Nephron progenitor cell (in vitro differentiated cells): ENCODE measurements around the gene ZFP57.

Experiments
- DNase-seq: peaks from one replicate; pipeline ENCODE4 v3.0.0; 2021
- H3K27ac Mint-ChIP-seq: 2 replicates; pipeline ENCODE4 v1.8.0; 2021; ENCODE audit warnings: mild to moderate bottlenecking, moderate library complexity, mixed read lengths
- H3K27me3 Mint-ChIP-seq: 2 replicates; pipeline ENCODE4 v1.8.0; 2021; ENCODE audit warnings: mild to moderate bottlenecking, low read depth, mixed read lengths; ENCODE audit not compliant: poor library complexity
- H3K36me3 Mint-ChIP-seq: 2 replicates; pipeline ENCODE4 v1.8.0; 2021; ENCODE audit warnings: low read depth, mixed read lengths
- H3K4me1 Mint-ChIP-seq: 2 replicates; pipeline ENCODE4 v1.8.0; 2021; ENCODE audit warnings: mixed read lengths
- H3K4me3 Mint-ChIP-seq: 2 replicates; pipeline ENCODE4 v1.8.0; 2021; ENCODE audit warnings: mild to moderate bottlenecking, moderate library complexity, mixed read lengths
- H3K9me3 Mint-ChIP-seq: 2 replicates; pipeline ENCODE4 v1.8.0; 2021; ENCODE audit warnings: mild to moderate bottlenecking, moderate library complexity, mixed read lengths
- TF ChIP-seq, protein P1 (sequence below): fragments of 200-600 bp; sonication (generic); IDR thresholded peaks from 2 replicates; pipeline ENCODE4 v1.5.0; 2021; ENCODE audit warnings: antibody characterized with exemption

The ZFP57 gene

DNA sequence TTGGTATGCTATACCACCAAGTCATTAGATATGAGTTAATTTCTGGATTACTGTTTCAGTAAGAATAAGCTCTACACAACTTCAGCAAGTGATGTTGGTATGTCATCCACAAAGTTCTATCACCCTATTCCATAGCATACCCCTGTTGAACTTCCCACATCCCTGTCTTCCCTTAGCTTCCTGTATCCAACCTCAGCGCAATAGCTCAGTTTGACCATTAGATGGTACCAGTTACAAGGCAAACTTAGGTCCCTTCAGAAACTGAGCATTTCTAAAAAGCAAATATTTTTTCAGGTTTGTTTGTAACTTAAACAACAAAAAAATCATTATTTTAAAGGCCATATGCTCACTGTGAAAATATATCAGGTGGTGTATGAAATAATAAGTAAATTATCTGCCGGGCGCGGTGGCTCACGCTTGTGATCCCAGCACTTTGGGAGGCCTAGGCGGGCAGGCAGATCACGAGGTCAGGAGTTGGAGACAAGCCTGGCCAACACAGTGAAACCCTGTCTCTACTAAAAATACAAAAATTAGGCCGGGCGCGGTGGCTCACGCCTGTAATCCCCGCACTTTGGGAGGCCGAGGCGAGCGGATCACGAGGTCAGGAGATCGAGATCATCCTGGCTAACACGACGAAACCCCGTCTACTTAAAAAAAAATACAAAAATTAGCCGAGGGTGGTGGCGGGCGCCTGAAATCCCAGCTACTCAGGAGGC is 32.9 kb downstream of the ZFP57 start:
- TF ChIP-seq, protein P1, sequence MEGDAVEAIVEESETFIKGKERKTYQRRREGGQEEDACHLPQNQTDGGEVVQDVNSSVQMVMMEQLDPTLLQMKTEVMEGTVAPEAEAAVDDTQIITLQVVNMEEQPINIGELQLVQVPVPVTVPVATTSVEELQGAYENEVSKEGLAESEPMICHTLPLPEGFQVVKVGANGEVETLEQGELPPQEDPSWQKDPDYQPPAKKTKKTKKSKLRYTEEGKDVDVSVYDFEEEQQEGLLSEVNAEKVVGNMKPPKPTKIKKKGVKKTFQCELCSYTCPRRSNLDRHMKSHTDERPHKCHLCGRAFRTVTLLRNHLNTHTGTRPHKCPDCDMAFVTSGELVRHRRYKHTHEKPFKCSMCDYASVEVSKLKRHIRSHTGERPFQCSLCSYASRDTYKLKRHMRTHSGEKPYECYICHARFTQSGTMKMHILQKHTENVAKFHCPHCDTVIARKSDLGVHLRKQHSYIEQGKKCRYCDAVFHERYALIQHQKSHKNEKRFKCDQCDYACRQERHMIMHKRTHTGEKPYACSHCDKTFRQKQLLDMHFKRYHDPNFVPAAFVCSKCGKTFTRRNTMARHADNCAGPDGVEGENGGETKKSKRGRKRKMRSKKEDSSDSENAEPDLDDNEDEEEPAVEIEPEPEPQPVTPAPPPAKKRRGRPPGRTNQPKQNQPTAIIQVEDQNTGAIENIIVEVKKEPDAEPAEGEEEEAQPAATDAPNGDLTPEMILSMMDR, result peak; percentile 58
- Mint-ChIP-seq H3K4me3 (no peak overlapping the region), H3K4me1 (peaks cover 12% of the 10 kb centered on the region), H3K27me3 (peaks cover 9% of the 10 kb centered on the region), H3K36me3 (no peaks in the 10 kb centered on the region), H3K27ac (no peak overlapping the region), H3K9me3 (no peaks in the 10 kb centered on the region)
- no peak for DNase-seq

DNA sequence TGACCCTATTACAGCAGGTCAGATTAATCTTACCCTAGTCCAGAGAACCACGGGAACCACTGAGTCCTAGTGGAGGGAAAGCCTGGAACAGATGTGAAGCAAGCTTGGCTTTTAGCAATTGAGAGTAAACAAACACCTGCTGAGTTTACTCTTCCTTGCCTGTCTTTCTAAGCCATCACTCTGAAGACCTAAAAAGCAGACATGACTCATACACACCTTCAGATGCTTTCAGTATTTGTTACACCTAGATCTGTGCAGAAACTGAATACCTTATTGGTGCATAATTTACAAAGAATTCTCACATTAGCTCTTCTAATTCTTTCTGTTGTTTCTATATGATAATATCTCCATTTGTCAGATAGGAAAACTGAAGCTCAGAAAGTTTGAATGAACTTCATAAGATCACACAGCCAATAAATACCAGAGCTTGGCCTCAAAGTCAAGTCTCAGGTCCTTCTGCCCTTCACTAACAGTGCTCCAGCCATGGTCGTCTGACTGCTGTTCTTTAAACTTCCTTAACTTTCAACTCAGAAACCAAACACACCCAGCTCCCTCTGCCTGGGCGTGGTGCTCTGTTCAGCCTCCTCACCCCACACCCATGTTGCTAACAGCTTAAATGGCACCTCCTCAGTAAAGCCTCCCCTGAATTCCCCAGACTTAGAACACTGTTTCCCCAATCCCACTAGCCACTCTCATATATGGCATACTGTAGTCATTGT is 39.4 kb downstream of the ZFP57 start:
- Mint-ChIP-seq H3K36me3 (no peaks in the 10 kb centered on the region), H3K27me3 (peaks cover 4% of the 10 kb centered on the region), H3K4me1 (no peaks in the 10 kb centered on the region), H3K27ac (no peak overlapping the region), H3K4me3 (no peak overlapping the region), H3K9me3 (no peaks in the 10 kb centered on the region)
- DNase-seq, result no peak
- TF ChIP-seq, protein P1, result no peak

- no peak overlapping the region for H3K27ac Mint-ChIP-seq
- no peaks in the 10 kb centered on the region for H3K36me3 Mint-ChIP-seq
- no peak overlapping the region for H3K4me3 Mint-ChIP-seq
- H3K9me3 Mint-ChIP-seq, result no peaks in the 10 kb centered on the region
- peaks cover 17% of the 10 kb centered on the region for H3K4me1 Mint-ChIP-seq
- no peak for DNase-seq
- peaks cover 6% of the 10 kb centered on the region for H3K27me3 Mint-ChIP-seq
- TF ChIP-seq, protein P1, result no peak
Observed at GRCh38 chr6:29637247-29637646, 43.7 kb downstream of the ZFP57 start.

DNA sequence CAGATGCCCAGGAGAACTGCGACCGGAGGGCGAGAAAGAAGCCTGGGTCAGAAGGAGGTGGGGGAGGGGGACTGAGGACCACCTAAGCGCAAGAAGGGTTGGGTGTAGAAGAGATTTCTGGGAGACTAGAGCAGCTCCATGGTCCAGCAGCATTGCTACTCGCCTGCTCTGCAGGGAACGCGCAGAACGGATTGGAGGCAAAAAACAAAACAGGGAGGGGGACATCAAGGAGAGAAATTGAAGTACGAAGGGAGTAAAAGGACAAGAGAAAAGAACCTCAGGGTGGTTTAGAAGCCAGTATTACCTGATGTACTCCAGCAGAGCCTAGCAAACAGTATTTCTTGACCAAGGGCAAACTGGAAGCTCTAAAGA is 47.4 kb downstream of the ZFP57 start:
- Mint-ChIP-seq H3K27ac (peak overlapping the region; percentile 96), H3K9me3 (no peaks in the 10 kb centered on the region), H3K4me3 (peak overlapping the region; percentile 90), H3K27me3 (peaks cover 28% of the 10 kb centered on the region), H3K36me3 (peaks cover 8% of the 10 kb centered on the region), H3K4me1 (peaks cover 54% of the 10 kb centered on the region)
- TF ChIP-seq, protein P1, result no peak
- DNase-seq, result no peak

GRCh38 chr6:29632789-29633533 is 48.0 kb downstream of the ZFP57 start, which contains the start of gene GABBR1:
TSS of gene GABBR1 (minus strand) at chr6:29633183. CDS start at chr6:29632385, 798 bp downstream.
- H3K4me3 Mint-ChIP-seq, result peak within 1 kb of the TSS; percentile 90

More at GRCh38 chr6:29632789-29633533, 48.0 kb downstream of the ZFP57 start, which contains the start of gene GABBR1:
- Mint-ChIP-seq H3K27ac (peak within 1 kb of the TSS; percentile 96), H3K9me3 (no peaks in the 10 kb centered on the region), H3K27me3 (peaks cover 28% of the 10 kb centered on the region), H3K4me1 (peaks cover 54% of the 10 kb centered on the region), H3K36me3 (peaks cover 8% of the 10 kb centered on the region)
- DNase-seq, result peak; percentile 88
- TF ChIP-seq, protein P1, result no peak
